ENCODE results near the gene MRPL47. TPM values are rescaled to one million over a fixed set of nuclear protein-coding genes. Genes with fewer than 3 reads are reported as not detected.

MRPL47 gene
- polyA plus RNA-seq, 6 donors from 2014 or later: 33.0 to 51.2 (median 45.7) TPM

GRCh38 chr3:179563271-179563783 is 41.1 kb downstream of the MRPL47 start:
- Mint-ChIP-seq H3K36me3 (no peaks in the 10 kb centered on the region), H3K9me3 (no peaks in the 10 kb centered on the region), H3K27ac (peak overlapping the region; percentile 36 to 93 (median 90)), H3K4me3 (peak overlapping the region; percentile 86 to 99 (median 98)), H3K27me3 (no peaks in the 10 kb centered on the region), H3K4me1 (peaks cover 21 to 29% (median 24%) of the 10 kb centered on the region in 3 donors)
- DNase-seq (peak; percentile 71), ATAC-seq (ENCODE audit: low read depth in 2 of 2) (peak; percentile 65 to 68)

GRCh38 chr3:179562591-179563270 is 41.7 kb downstream of the MRPL47 start, which contains the start of gene ACTL6A:
TSS of gene ACTL6A (plus strand) at chr3:179562926. CDS start at chr3:179563093, 167 bp downstream.
- Mint-ChIP-seq H3K9me3 (no peaks in the 10 kb centered on the region), H3K36me3 (no peaks in the 10 kb centered on the region), H3K4me1 (peaks cover 21 to 29% (median 24%) of the 10 kb centered on the region in 3 donors), H3K27me3 (no peaks in the 10 kb centered on the region), H3K27ac (peak within 1 kb of the TSS; percentile 86 to 98 (median 94)), H3K4me3 (peak within 1 kb of the TSS; percentile 87 to 99 (median 98))
- peak; percentile 97 for DNase-seq
- ATAC-seq (ENCODE audit: low read depth in 2 of 2): peak; percentile 90 to 92

GRCh38 chr3:179560791-179561190 is 43.6 kb downstream of the MRPL47 start:
- peaks cover 17 to 24% (median 18%) of the 10 kb centered on the region in 3 donors for H3K4me1 Mint-ChIP-seq
- H3K27me3 Mint-ChIP-seq: no peaks in the 10 kb centered on the region
- DNase-seq (no peak), ATAC-seq (ENCODE audit: low read depth in 2 of 2) (no peak)
- H3K9me3 Mint-ChIP-seq: no peaks in the 10 kb centered on the region
- no peaks in the 10 kb centered on the region for H3K36me3 Mint-ChIP-seq
- peak overlapping the region in 1 of 8 donors; percentile 1 for H3K4me3 Mint-ChIP-seq
- H3K27ac Mint-ChIP-seq: peak overlapping the region in 1 of 6 donors; percentile 38

GRCh38 chr3:179558742-179559364 is 45.6 kb downstream of the MRPL47 start:
- H3K9me3 Mint-ChIP-seq: no peaks in the 10 kb centered on the region
- no peak for ATAC-seq (ENCODE audit: low read depth in 2 of 2)
- peaks cover 6 to 11% (median 10%) of the 10 kb centered on the region in 3 donors for H3K4me1 Mint-ChIP-seq
- peak; percentile 45 for DNase-seq
- H3K36me3 Mint-ChIP-seq: no peaks in the 10 kb centered on the region
- H3K27me3 Mint-ChIP-seq: no peaks in the 10 kb centered on the region
- H3K27ac Mint-ChIP-seq: no peak overlapping the region
- H3K4me3 Mint-ChIP-seq: peak overlapping the region in 1 of 8 donors; percentile 81

- Mint-ChIP-seq H3K27ac (no peak overlapping the region), H3K27me3 (no peaks in the 10 kb centered on the region), H3K9me3 (no peaks in the 10 kb centered on the region), H3K36me3 (no peaks in the 10 kb centered on the region), H3K4me3 (no peak overlapping the region), H3K4me1 (no peaks in the 10 kb centered on the region)
- ATAC-seq (ENCODE audit: low read depth in 2 of 2) (no peak), DNase-seq (no peak)
These were observed 52.9 kb downstream of the MRPL47 start for GRCh38 chr3:179551349-179552105.

- Mint-ChIP-seq H3K4me3 (no peak overlapping the region), H3K27ac (no peak overlapping the region), H3K27me3 (peaks cover 4 to 11% (median 8%) of the 10 kb centered on the region in 3 donors), H3K36me3 (no peaks in the 10 kb centered on the region), H3K4me1 (no peaks in the 10 kb centered on the region), H3K9me3 (no peaks in the 10 kb centered on the region)
- DNase-seq: no peak
- ATAC-seq (ENCODE audit: low read depth in 2 of 2): no peak
These were observed 57.6 kb downstream of the MRPL47 start for GRCh38 chr3:179546814-179547241.

- no peak for ATAC-seq (ENCODE audit: low read depth in 2 of 2)
- no peaks in the 10 kb centered on the region for H3K9me3 Mint-ChIP-seq
These were observed 59.3 kb downstream of the MRPL47 start for GRCh38 chr3:179544981-179545645.

GRCh38 chr3:179542375-179542774 is 62.1 kb downstream of the MRPL47 start:
- Mint-ChIP-seq H3K36me3 (no peaks in the 10 kb centered on the region), H3K27me3 (peaks cover 5 to 28% (median 13%) of the 10 kb centered on the region in 3 donors), H3K27ac (no peak overlapping the region), H3K4me3 (no peak overlapping the region), H3K4me1 (no peaks in the 10 kb centered on the region), H3K9me3 (no peaks in the 10 kb centered on the region)
- ATAC-seq (ENCODE audit: low read depth in 2 of 2) (no peak), DNase-seq (no peak)

More at GRCh38 chr3:179544981-179545645, 59.3 kb downstream of the MRPL47 start:
- Mint-ChIP-seq H3K27me3 (peaks cover 5 to 21% (median 12%) of the 10 kb centered on the region in 3 donors), H3K36me3 (no peaks in the 10 kb centered on the region), H3K4me3 (no peak overlapping the region), H3K4me1 (no peaks in the 10 kb centered on the region), H3K27ac (no peak overlapping the region)
- no peak for DNase-seq

- H3K9me3 Mint-ChIP-seq: no peaks in the 10 kb centered on the region
- H3K4me3 Mint-ChIP-seq: no peak overlapping the region
- ATAC-seq (ENCODE audit: low read depth in 2 of 2): no peak
- H3K4me1 Mint-ChIP-seq: no peaks in the 10 kb centered on the region
- DNase-seq: no peak
- peaks cover 5 to 28% (median 13%) of the 10 kb centered on the region in 3 donors for H3K27me3 Mint-ChIP-seq
- H3K36me3 Mint-ChIP-seq: no peaks in the 10 kb centered on the region
- H3K27ac Mint-ChIP-seq: peak overlapping the region in 1 of 6 donors; percentile 65
These were observed 62.8 kb downstream of the MRPL47 start for GRCh38 chr3:179541596-179541995.

GRCh38 chr3:179541094-179541493 is 63.3 kb downstream of the MRPL47 start:
- ATAC-seq (ENCODE audit: low read depth in 2 of 2): no peak

More at GRCh38 chr3:179541094-179541493, 63.3 kb downstream of the MRPL47 start:
- Mint-ChIP-seq H3K4me1 (no peaks in the 10 kb centered on the region), H3K27ac (no peak overlapping the region), H3K36me3 (no peaks in the 10 kb centered on the region), H3K9me3 (no peaks in the 10 kb centered on the region), H3K27me3 (peaks cover 5 to 28% (median 13%) of the 10 kb centered on the region in 3 donors), H3K4me3 (no peak overlapping the region)
- DNase-seq: no peak

Measured in naive B cell (primary cell).